Gastrocnemius medialis (tissue), 4 donors: ENCODE data around the gene NPAP1. TPM values are rescaled to one million over a fixed set of nuclear protein-coding genes. Genes with fewer than 3 reads are reported as not detected.

ENCODE experiments used
- ATAC-seq, 2 donors: fragments of 150-250 bp; one replicate each; pipeline ENCODE4 v1.9.1; 2016
- DNase-seq, 2 donors: peaks; one replicate each; pipeline ENCODE4 v3.0.0-alpha.2; 2019
- H3K27ac ChIP-seq, 4 donors: fragments of 200-600 bp; sonication (generic); 1 replicate in 1 of 4; 2 replicates in 3 of 4; pipeline ENCODE4 v1.5.1; 2016 to 2018; ENCODE audit warnings: mild to moderate bottlenecking in 2 of 4, moderate library complexity in 1 of 4
- H3K27me3 ChIP-seq, 3 donors: fragments of 200-600 bp; sonication (generic) in 2 of 3; 1 replicate in 1 of 3; 2 replicates in 2 of 3; pipeline versions ENCODE4 v1.5.1 to v1.6.0; 2016 to 2019; ENCODE audit warnings: mild to moderate bottlenecking in 1 of 3, moderate library complexity in 1 of 3
- H3K36me3 ChIP-seq, 2 donors: fragments of 200-600 bp; sonication (generic) in 1 of 2; one replicate each; pipeline ENCODE4 v1.5.1; 2017 to 2018
- H3K4me1 ChIP-seq, 2 donors: fragments of 200-600 bp; sonication (generic) in 1 of 2; one replicate each; pipeline ENCODE4 v1.5.1; 2016 to 2017; ENCODE audit warnings: mild to moderate bottlenecking in 2 of 2
- H3K4me3 ChIP-seq, 4 donors: fragments of 200-600 bp; sonication (generic) in 3 of 4; 1 replicate in 1 of 4; 2 replicates in 3 of 4; pipeline ENCODE4 v1.5.1; 2016 to 2019; ENCODE audit warnings: mild to moderate bottlenecking in 2 of 4
- H3K9me3 ChIP-seq, 3 donors: fragments of 200-600 bp; sonication (generic) in 2 of 3; 1 replicate in 1 of 3; 2 replicates in 2 of 3; pipeline ENCODE4 v1.5.1; 2016 to 2019
- CTCF ChIP-seq, 5 experiments: fragments of 450-650 bp in 3 of 5; fragments of 200-600 bp in 2 of 5; sonication (generic) in 2 of 5; IDR thresholded peaks in 4 of 5; conservative IDR thresholded peaks in 1 of 5; 1 replicate in 4 of 5; 2 replicates in 1 of 5; pipeline ENCODE4 v1.5.1; 2016 to 2019; ENCODE audit warnings: antibody characterized with exemption in 5 of 5, mild to moderate bottlenecking in 3 of 5, moderate library complexity in 3 of 5
- POLR2A ChIP-seq, 2 donors: fragments of 450-650 bp; IDR thresholded peaks; one replicate each; pipeline ENCODE4 v1.6.1; 2017; ENCODE audit warnings: antibody characterized with exemption in 2 of 2, mild to moderate bottlenecking in 2 of 2, moderate library complexity in 2 of 2
- in situ Hi-C, 4 donors: fragments of 200-750 bp; cut with MboI; loops; one replicate each; pipeline versions ENCODE4 v1.15.0 to v1.8.0; 2017; ENCODE audit warnings: low sequenced_read_pairs in 4 of 4
- intact Hi-C: fragments of 100-400 bp; cut with DNase I; formaldehyde crosslinking; loops from one replicate; pipeline ENCODE4 v1.15.1; 2023; ENCODE audit warnings: low total_unique reads
- total RNA-seq, 4 donors: library from RNA; depleted of rRNA; stranded (reverse); fragments of >200 nt; gene quantifications; one replicate each; pipeline versions ENCODE4 v1.1.0 to v1.2.3, GENCODE V29; 2016

Gene NPAP1
- total RNA-seq, 4 donors from 2014 or later: not detected

GRCh38 chr15:24718289-24719082, 42.9 kb downstream of the NPAP1 start:
- Histone ChIP-seq H3K27ac (no peak overlapping the region), H3K27me3 (no peaks in the 10 kb centered on the region), H3K36me3 (no peaks in the 10 kb centered on the region), H3K4me1 (no peaks in the 10 kb centered on the region), H3K9me3 (no peaks in the 10 kb centered on the region), H3K4me3 (no peak overlapping the region)
- no peak for ATAC-seq
- intact Hi-C loops (no loop called here), in situ Hi-C loops (no loop called here)
- no peak for DNase-seq
- no peak for TF ChIP-seq POLR2A (IDR thresholded peaks at IDR 0.05)
- TF ChIP-seq CTCF (IDR thresholded peaks at IDR 0.05 in 4 of 5, conservative IDR thresholded peaks at IDR 0.05 in 1 of 5): no peak

GRCh38 chr15:24729760-24730159, 54.2 kb downstream of the NPAP1 start:
- in situ Hi-C loops: no loop called here

More at GRCh38 chr15:24729760-24730159, 54.2 kb downstream of the NPAP1 start:
- intact Hi-C loops: no loop called here
- TF ChIP-seq CTCF (IDR thresholded peaks at IDR 0.05 in 4 of 5, conservative IDR thresholded peaks at IDR 0.05 in 1 of 5): no peak
- no peak for TF ChIP-seq POLR2A (IDR thresholded peaks at IDR 0.05)
- Histone ChIP-seq H3K4me1 (no peaks in the 10 kb centered on the region), H3K27ac (no peak overlapping the region), H3K36me3 (no peaks in the 10 kb centered on the region), H3K9me3 (no peaks in the 10 kb centered on the region), H3K4me3 (no peak overlapping the region), H3K27me3 (no peaks in the 10 kb centered on the region)
- ATAC-seq (no peak), DNase-seq (no peak)
